ENCODE measurements around the gene C1orf159. TPM values are rescaled to one million over a fixed set of nuclear protein-coding genes. Genes with fewer than 3 reads are reported as not detected.

Gene C1orf159
- total RNA-seq, 4 donors from 2014 or later = 6.9 to 19.6 (median 14.7) TPM

DNA sequence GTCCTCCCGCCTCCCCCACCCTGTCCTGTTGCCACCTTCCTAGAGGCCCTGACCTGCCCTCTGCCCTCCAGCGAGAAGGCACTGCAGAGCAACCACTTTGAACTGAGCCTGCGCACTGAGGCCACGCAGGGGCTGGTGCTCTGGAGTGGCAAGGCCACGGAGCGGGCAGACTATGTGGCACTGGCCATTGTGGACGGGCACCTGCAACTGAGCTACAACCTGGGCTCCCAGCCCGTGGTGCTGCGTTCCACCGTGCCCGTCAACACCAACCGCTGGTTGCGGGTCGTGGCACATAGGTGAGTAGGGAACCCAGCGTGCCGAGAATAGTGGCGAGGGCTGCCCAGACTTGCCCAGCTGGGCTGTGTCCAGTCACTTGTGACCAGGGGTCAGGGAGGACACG, 62.2 kb downstream of the C1orf159 start:
- intact Hi-C loops (cut with DNase I) = no loop called here
- no peak for DNase-seq
- WGBS, 2 donors = 88% methylated on average over 8 of the region's 18 CpGs; no CpG with 5 or more reads in 1 of the 2 donors
- peaks cover 4 to 8% (median 5%) of the 10 kb centered on the region in 3 donors for H3K4me1 ChIP-seq
- H3K36me3 ChIP-seq = peaks cover 0 to 69% (median 19%) of the 10 kb centered on the region in 3 donors
- no peak overlapping the region for H3K4me3 ChIP-seq
- H3K27ac ChIP-seq = no peak overlapping the region
- H3K9me3 ChIP-seq = no peaks in the 10 kb centered on the region
- peaks cover 0 to 22% (median 10%) of the 10 kb centered on the region in 4 donors for H3K27me3 ChIP-seq
- TF ChIP-seq POLR2A (IDR thresholded peaks at IDR 0.05) = no peak
- TF ChIP-seq, protein P1, sequence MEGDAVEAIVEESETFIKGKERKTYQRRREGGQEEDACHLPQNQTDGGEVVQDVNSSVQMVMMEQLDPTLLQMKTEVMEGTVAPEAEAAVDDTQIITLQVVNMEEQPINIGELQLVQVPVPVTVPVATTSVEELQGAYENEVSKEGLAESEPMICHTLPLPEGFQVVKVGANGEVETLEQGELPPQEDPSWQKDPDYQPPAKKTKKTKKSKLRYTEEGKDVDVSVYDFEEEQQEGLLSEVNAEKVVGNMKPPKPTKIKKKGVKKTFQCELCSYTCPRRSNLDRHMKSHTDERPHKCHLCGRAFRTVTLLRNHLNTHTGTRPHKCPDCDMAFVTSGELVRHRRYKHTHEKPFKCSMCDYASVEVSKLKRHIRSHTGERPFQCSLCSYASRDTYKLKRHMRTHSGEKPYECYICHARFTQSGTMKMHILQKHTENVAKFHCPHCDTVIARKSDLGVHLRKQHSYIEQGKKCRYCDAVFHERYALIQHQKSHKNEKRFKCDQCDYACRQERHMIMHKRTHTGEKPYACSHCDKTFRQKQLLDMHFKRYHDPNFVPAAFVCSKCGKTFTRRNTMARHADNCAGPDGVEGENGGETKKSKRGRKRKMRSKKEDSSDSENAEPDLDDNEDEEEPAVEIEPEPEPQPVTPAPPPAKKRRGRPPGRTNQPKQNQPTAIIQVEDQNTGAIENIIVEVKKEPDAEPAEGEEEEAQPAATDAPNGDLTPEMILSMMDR (IDR thresholded peaks at IDR 0.05) = no peak

GRCh38 chr1:1053022-1053421, 62.9 kb downstream of the C1orf159 start:
- peaks cover 0 to 74% (median 19%) of the 10 kb centered on the region in 3 donors for H3K36me3 ChIP-seq
- intact Hi-C loops (cut with DNase I) = no loop called here
- TF ChIP-seq, protein P1 (IDR thresholded peaks at IDR 0.05) = no peak
- TF ChIP-seq POLR2A (IDR thresholded peaks at IDR 0.05) = no peak

GRCh38 chr1:1052003-1052840, 63.7 kb downstream of the C1orf159 start:
- Histone ChIP-seq H3K27ac (no peak overlapping the region), H3K36me3 (peaks cover 0 to 82% (median 26%) of the 10 kb centered on the region in 3 donors)
- WGBS, 2 donors = 91 to 93% methylated on average over 24 to 25 of the region's 29 CpGs

More at GRCh38 chr1:1053022-1053421, 62.9 kb downstream of the C1orf159 start:
- no peak for DNase-seq
- peaks cover 0 to 2% (median 0%) of the 10 kb centered on the region in 3 donors for H3K4me1 ChIP-seq
- H3K27ac ChIP-seq = no peak overlapping the region
- H3K4me3 ChIP-seq = no peak overlapping the region
- H3K9me3 ChIP-seq = no peaks in the 10 kb centered on the region
- peaks cover 0 to 15% (median 4%) of the 10 kb centered on the region in 4 donors for H3K27me3 ChIP-seq
- WGBS, 2 donors = 77 to 78% methylated on average over 7 to 13 of the region's 15 CpGs

GRCh38 chr1:1051127-1051810, 64.6 kb downstream of the C1orf159 start:
- Histone ChIP-seq H3K9me3 (no peaks in the 10 kb centered on the region), H3K27me3 (no peaks in the 10 kb centered on the region), H3K36me3 (peaks cover 0 to 91% (median 28%) of the 10 kb centered on the region in 3 donors), H3K4me1 (no peaks in the 10 kb centered on the region), H3K27ac (no peak overlapping the region), H3K4me3 (no peak overlapping the region)
- 90% methylated on average over 2 of the region's 46 CpGs for WGBS, 2 donors
- DNase-seq = no peak
- intact Hi-C loops (cut with DNase I) = no loop called here
- TF ChIP-seq, protein P1 (IDR thresholded peaks at IDR 0.05) = no peak
- no peak for TF ChIP-seq POLR2A (IDR thresholded peaks at IDR 0.05)

More at GRCh38 chr1:1052003-1052840, 63.7 kb downstream of the C1orf159 start:
- Histone ChIP-seq H3K27me3 (peaks cover 0 to 7% (median 0%) of the 10 kb centered on the region in 4 donors), H3K9me3 (no peaks in the 10 kb centered on the region), H3K4me1 (no peaks in the 10 kb centered on the region), H3K4me3 (no peak overlapping the region)
- DNase-seq = no peak
- TF ChIP-seq POLR2A (IDR thresholded peaks at IDR 0.05) = no peak
- TF ChIP-seq, protein P1 (IDR thresholded peaks at IDR 0.05) = no peak
- intact Hi-C loops (cut with DNase I) = no loop called here

Data from esophagus squamous epithelium (tissue), 5 donors.